ENCODE results near the gene HABP2.

DNA sequence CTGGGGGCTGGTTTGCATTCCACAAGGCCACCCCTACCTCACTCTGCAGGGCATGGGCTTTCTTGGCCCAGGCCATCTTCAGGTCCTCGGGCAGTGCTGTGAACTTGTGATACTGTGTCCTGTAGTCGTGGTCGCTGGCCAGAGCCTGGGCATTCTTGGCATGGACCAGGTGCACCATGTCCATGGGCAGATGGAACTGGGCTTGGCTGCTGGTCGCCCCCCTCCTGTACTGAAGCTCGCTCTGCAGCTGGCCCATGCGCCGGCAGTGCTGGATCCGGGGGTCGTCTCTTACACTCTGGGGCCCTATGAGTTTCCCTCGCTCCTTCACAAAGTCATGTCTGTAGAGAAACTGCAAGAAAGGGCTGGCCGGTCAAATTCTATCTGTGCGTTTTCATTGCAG is 51.7 kb downstream of the HABP2 start:
- no peak for TF ChIP-seq POLR2A (IDR thresholded peaks at IDR 0.05)
- TF ChIP-seq, protein P1, sequence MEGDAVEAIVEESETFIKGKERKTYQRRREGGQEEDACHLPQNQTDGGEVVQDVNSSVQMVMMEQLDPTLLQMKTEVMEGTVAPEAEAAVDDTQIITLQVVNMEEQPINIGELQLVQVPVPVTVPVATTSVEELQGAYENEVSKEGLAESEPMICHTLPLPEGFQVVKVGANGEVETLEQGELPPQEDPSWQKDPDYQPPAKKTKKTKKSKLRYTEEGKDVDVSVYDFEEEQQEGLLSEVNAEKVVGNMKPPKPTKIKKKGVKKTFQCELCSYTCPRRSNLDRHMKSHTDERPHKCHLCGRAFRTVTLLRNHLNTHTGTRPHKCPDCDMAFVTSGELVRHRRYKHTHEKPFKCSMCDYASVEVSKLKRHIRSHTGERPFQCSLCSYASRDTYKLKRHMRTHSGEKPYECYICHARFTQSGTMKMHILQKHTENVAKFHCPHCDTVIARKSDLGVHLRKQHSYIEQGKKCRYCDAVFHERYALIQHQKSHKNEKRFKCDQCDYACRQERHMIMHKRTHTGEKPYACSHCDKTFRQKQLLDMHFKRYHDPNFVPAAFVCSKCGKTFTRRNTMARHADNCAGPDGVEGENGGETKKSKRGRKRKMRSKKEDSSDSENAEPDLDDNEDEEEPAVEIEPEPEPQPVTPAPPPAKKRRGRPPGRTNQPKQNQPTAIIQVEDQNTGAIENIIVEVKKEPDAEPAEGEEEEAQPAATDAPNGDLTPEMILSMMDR (IDR thresholded peaks at IDR 0.05): no peak

All from gastroesophageal sphincter (tissue), 3 donors.